Measurements from ENCODE around the gene ZNF273. TPM values are rescaled to one million over a fixed set of nuclear protein-coding genes. Genes with fewer than 3 reads are reported as not detected.
A peak's percentile ranks its signal among the peaks of the same experiment; 100 is the strongest.

ZNF273 gene
- total RNA-seq, 2 experiments from 2014 or later: 12.5 to 13.3 TPM

- Mint-ChIP-seq H3K4me3 (no peak overlapping the region), H3K27me3 (no peaks in the 10 kb centered on the region), H3K9me3 (ENCODE audit: low read depth) (no peaks in the 10 kb centered on the region), H3K27ac (no peak overlapping the region), H3K36me3 (ENCODE audit: low read depth) (no peaks in the 10 kb centered on the region), H3K4me1 (no peaks in the 10 kb centered on the region)
- ChIA-PET CTCF (no interaction called here), POLR2A (no interaction called here)
- DNase-seq (no peak), ATAC-seq (no peak)
- intact Hi-C loops (cut with DNase I, micrococcal nuclease): no loop called here
Observed at GRCh38 chr7:64871761-64872160, 31.3 kb upstream of the ZNF273 start.

DNA sequence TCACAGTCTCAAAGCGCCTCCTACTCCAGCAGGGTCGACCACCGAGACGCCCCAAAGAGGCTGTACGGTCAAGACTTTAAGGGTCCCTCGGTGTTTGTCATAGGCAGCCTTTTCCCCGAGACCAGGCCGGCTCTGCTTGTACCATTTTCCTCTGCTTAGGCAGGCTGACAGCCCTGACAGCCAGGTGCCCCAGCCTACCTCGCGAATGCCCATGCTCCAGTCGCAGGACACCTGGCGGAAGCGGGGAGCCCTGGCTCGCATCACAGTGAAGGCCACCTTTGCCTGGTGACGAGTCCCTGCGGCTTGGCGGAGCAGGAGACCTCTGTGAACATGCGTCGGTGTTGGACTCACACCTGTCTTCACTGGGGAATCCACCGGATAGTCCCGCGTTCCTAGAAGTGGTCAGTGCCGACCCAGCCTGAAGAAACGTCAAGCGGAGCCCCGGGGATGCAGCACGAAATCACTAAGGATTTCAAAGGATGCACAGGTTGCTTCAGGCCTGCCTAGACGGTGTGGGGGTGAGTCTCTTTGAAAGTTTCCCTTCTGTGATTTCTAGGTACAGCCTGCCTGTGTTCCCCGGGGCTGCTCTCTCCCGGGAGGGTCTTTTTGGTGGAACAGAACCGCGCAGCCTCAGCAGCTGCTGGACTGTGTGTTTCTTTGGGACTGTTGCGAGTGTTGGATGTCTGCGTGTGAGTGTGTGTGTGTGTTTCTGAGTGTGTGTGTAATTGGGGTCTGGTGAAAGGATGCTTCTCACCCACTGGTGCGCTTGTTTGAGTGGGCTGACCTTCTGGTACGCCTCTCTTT, 30.5 kb upstream of the ZNF273 start:
- Mint-ChIP-seq H3K9me3 (ENCODE audit: low read depth) (no peaks in the 10 kb centered on the region), H3K4me1 (peaks cover 4% of the 10 kb centered on the region), H3K27me3 (peaks cover 2% of the 10 kb centered on the region), H3K27ac (no peak overlapping the region), H3K36me3 (ENCODE audit: low read depth) (no peaks in the 10 kb centered on the region), H3K4me3 (no peak overlapping the region)
- POLR2A ChIA-PET: no interaction called here
- DNase-seq (no peak), ATAC-seq (no peak)
- CTCF ChIA-PET: no interaction called here
- intact Hi-C loops (cut with DNase I, micrococcal nuclease): no loop called here

DNA sequence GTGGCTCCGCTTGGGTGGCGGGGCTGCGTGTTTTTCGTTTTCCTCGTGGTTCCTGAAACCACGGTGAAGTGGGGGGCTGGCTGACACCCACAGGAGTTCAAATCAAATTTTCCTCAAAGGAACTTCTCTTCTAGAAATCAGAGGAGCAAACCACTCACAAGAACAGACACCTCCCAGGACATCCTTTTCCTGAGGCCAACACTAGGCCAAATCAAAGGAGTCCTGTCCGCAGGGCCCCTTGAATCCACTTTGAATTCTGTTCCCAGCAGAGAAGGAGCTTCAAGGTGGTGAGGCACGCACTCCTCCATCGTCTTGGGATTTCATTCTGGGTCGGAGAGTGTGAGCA, 29.9 kb upstream of the ZNF273 start:
- intact Hi-C loops (cut with DNase I, micrococcal nuclease): no loop called here
- Mint-ChIP-seq H3K9me3 (ENCODE audit: low read depth) (no peaks in the 10 kb centered on the region), H3K4me1 (peaks cover 8% of the 10 kb centered on the region), H3K27ac (no peak overlapping the region), H3K4me3 (no peak overlapping the region), H3K27me3 (peaks cover 5% of the 10 kb centered on the region), H3K36me3 (ENCODE audit: low read depth) (no peaks in the 10 kb centered on the region)
- ChIA-PET POLR2A (no interaction called here), CTCF (no interaction called here)
- ATAC-seq (no peak), DNase-seq (no peak)

DNA sequence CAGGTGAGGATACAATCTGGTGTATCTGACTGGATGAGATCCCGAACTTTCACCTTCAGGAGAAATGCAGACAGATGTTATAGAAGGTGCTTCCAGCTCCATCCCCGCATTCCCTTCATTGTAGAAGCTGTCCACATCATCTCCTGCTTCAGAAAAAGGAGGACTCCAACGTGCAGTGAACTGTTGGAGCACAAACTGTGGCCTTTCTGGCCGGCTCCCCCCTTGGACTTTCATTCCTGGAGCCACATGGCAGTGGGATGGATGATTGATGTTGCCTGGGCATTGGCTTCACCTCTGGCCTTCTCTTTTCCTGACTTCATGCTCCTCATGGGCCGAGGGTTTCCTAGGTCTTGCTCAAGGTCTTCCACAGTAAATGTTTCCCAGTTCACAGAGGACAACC, 29.6 kb upstream of the ZNF273 start:
- POLR2A ChIA-PET: no interaction called here
- intact Hi-C loops (cut with DNase I, micrococcal nuclease): no loop called here
- no peak for DNase-seq
- CTCF ChIA-PET: no interaction called here
- no peak overlapping the region for H3K27ac Mint-ChIP-seq
- H3K4me1 Mint-ChIP-seq: peaks cover 8% of the 10 kb centered on the region
- H3K9me3 Mint-ChIP-seq (ENCODE audit: low read depth): no peaks in the 10 kb centered on the region
- H3K27me3 Mint-ChIP-seq: peaks cover 5% of the 10 kb centered on the region
- ATAC-seq: no peak
- H3K36me3 Mint-ChIP-seq (ENCODE audit: low read depth): no peaks in the 10 kb centered on the region
- H3K4me3 Mint-ChIP-seq: no peak overlapping the region

DNA sequence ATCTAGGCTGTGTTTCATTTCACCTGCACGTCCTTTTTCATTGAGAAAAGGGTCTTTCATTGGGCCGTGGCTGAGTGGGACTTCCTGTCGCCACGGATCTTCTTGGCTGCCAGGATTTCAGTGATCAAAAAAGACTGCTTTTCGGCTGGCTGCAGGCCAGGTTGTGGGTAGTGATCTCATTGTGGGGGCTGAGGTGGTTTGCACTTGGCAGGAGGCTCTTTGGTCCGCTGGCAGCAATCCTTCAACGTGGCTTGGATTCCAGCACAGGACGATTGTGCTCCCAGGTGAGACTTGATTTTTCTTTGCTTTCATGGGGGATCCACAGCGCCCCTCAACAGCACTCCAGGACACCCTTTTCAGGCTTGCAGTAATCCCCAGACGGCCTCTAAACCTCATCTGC, 29.0 kb upstream of the ZNF273 start:
- H3K27me3 Mint-ChIP-seq: peaks cover 5% of the 10 kb centered on the region
- H3K4me1 Mint-ChIP-seq: peaks cover 8% of the 10 kb centered on the region
- H3K4me3 Mint-ChIP-seq: no peak overlapping the region
- DNase-seq (no peak), ATAC-seq (no peak)
- ChIA-PET CTCF (no interaction called here), POLR2A (no interaction called here)
- H3K9me3 Mint-ChIP-seq (ENCODE audit: low read depth): no peaks in the 10 kb centered on the region
- H3K36me3 Mint-ChIP-seq (ENCODE audit: low read depth): no peaks in the 10 kb centered on the region
- intact Hi-C loops (cut with DNase I, micrococcal nuclease): no loop called here
- no peak overlapping the region for H3K27ac Mint-ChIP-seq

DNA sequence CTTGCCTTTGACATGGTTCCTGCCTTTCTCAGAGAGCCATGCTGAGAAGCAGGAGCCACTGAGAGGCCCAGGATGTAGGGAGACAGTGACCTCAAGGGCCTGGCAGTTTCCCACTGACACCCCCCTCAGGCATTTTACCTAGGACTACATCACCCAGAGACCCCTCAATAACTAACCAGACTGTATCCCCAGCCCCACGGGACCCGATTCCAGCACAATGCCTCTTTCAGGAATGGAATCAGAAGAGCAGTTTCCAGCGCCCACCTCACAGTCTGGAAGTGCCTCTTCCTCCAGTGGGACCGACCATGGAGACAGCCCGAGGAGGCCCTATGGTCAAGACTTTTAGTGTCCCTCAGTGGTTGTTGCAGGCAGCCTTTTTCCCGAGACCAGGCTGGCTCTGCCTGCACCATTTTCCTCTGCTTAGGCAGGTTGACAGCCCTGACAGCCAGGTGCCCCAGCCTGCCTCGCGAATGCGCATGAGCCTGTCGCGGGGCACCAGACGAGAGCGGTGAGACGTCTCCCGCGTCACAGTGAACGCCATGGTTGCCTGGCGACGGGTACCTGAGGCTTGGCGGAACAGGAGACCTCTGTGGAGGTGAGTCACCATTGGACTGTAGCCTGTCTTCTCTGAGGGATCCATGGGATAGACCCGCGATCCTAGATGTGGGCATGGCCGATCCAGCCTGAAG, 28.4 kb upstream of the ZNF273 start:
- CTCF ChIA-PET: no interaction called here
- ATAC-seq (no peak), DNase-seq (no peak)
- H3K4me3 Mint-ChIP-seq: no peak overlapping the region
- no peaks in the 10 kb centered on the region for H3K9me3 Mint-ChIP-seq (ENCODE audit: low read depth)
- H3K4me1 Mint-ChIP-seq: peaks cover 8% of the 10 kb centered on the region
- no peaks in the 10 kb centered on the region for H3K36me3 Mint-ChIP-seq (ENCODE audit: low read depth)
- POLR2A ChIA-PET: no interaction called here
- no peak overlapping the region for H3K27ac Mint-ChIP-seq
- intact Hi-C loops (cut with DNase I, micrococcal nuclease): no loop called here
- H3K27me3 Mint-ChIP-seq: peaks cover 5% of the 10 kb centered on the region

- H3K9me3 Mint-ChIP-seq (ENCODE audit: low read depth): no peaks in the 10 kb centered on the region
- peaks cover 8% of the 10 kb centered on the region for H3K4me1 Mint-ChIP-seq
- DNase-seq: no peak
- intact Hi-C loops (cut with DNase I, micrococcal nuclease): no loop called here
- H3K4me3 Mint-ChIP-seq: no peak overlapping the region
- peaks cover 5% of the 10 kb centered on the region for H3K27me3 Mint-ChIP-seq
- no peaks in the 10 kb centered on the region for H3K36me3 Mint-ChIP-seq (ENCODE audit: low read depth)
- ChIA-PET POLR2A (no interaction called here), CTCF (interaction anchor here (1.3 kb wide), 1 partner anchor 13 kb away, joined by 3 read pairs; no protein-coding TSS in a partner anchor)
- H3K27ac Mint-ChIP-seq: no peak overlapping the region
- ATAC-seq: no peak
Observed at GRCh38 chr7:64875258-64875657, 27.8 kb upstream of the ZNF273 start.

GRCh38 chr7:64875658-64876406, 27.2 kb upstream of the ZNF273 start:
- Mint-ChIP-seq H3K4me3 (no peak overlapping the region), H3K4me1 (peaks cover 8% of the 10 kb centered on the region), H3K27me3 (peaks cover 5% of the 10 kb centered on the region), H3K36me3 (ENCODE audit: low read depth) (no peaks in the 10 kb centered on the region), H3K9me3 (ENCODE audit: low read depth) (no peaks in the 10 kb centered on the region), H3K27ac (no peak overlapping the region)
- ChIA-PET CTCF (interaction anchor here (1.3 kb wide), 1 partner anchor 13 kb away, joined by 3 read pairs; no protein-coding TSS in a partner anchor), POLR2A (no interaction called here)
- ATAC-seq: no peak
- intact Hi-C loops (cut with DNase I, micrococcal nuclease): no loop called here
- no peak for DNase-seq

DNA sequence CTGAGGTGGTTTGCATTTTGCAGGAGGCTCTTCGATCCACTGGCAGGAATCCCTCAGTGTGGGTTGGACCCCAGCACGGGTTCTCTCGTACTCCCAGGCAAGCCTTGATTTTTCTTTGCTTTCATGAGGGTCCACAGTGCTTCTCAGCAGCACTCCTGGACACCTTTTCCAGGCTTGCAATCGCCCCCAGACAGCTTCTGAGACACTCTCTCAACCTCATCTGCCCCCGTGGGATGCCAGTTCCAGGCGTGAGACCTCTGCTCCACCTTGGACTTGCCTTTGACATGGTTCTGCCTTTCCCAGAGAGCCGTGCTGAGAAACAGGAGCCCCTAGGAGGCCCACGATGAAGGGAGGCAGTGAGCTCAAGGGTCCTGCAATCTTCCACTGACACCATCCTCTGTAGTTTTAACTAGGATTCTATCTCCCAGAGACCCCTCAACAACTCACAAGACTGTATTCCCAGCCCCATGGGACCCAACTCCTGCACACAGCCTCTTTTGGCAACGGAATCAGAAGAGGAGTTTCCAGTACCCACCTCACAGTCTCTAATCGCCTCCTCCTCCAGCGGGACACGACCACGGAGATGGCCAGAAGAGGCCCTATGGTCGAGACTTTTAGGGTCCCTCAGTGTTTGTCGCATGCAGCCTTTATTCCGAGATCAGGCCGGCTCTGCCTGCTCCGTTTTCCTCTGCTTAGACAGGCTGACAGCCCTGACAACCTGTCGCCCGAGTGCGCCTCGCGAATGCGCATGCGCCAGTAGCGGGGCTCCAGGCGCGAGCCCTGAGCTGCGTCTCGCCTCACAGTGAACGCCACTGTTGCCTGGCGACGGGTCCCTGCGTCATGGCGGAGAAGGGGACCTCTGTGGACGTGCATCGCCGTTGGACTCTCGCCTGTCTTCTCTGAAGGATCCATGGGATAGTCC, 26.0 kb upstream of the ZNF273 start:
- H3K36me3 Mint-ChIP-seq (ENCODE audit: low read depth): no peaks in the 10 kb centered on the region
- POLR2A ChIA-PET: no interaction called here
- ATAC-seq (peak; percentile 93), DNase-seq (peak; percentile 84)
- intact Hi-C loops (cut with DNase I, micrococcal nuclease): no loop called here
- CTCF ChIA-PET: no interaction called here
- no peaks in the 10 kb centered on the region for H3K9me3 Mint-ChIP-seq (ENCODE audit: low read depth)
- peaks cover 11% of the 10 kb centered on the region for H3K27me3 Mint-ChIP-seq
- H3K4me3 Mint-ChIP-seq: peak overlapping the region; percentile 54
- H3K27ac Mint-ChIP-seq: no peak overlapping the region
- H3K4me1 Mint-ChIP-seq: peaks cover 8% of the 10 kb centered on the region

DNA sequence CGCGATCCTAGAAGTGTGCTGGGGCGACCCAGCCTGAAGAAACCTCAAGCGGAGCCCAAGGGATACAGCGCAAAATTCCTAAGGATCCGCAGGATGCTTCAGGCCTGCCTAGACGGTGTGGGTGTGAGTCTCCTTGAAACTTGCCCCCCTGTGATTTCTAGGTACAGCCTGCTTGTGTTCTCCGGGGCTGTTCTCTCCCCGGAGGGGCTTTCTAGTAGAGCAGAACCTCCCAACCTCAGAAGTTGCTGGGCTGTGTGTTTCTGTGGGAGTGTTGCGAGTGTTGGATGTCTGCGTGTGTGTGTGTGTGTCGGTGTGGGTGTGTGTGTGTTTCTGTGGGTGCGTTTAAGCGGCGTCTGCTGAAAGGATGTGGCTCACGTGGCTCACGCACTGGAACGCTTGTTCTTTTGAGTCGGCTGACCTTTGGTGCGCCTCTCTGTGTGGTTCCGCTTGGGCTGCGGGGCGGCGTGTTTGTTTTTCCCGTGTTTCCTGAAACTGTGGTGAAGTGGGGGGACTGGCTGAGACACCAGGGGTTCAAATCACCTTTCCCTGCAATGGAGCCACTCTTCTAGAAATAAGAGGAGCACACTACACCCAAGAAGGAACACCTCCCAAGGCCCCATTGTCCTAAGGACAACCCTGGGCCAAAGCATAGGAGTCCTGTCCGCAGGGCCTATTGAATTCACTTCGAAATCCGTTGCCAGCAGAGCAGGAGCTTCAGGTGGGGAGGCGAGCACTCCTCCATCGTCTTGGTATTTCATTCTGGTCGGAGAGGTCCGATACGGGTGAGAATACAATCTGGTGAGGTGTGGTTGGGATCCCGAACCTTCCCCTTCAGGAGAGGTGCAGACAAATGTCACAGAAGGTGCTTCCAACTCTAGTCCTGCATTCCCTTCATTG, 25.1 kb upstream of the ZNF273 start:
- ChIA-PET CTCF (no interaction called here), POLR2A (no interaction called here)
- H3K4me3 Mint-ChIP-seq: peak overlapping the region; percentile 54
- no peaks in the 10 kb centered on the region for H3K9me3 Mint-ChIP-seq (ENCODE audit: low read depth)
- H3K36me3 Mint-ChIP-seq (ENCODE audit: low read depth): no peaks in the 10 kb centered on the region
- intact Hi-C loops (cut with DNase I, micrococcal nuclease): no loop called here
- ATAC-seq: no peak
- H3K27me3 Mint-ChIP-seq: peaks cover 18% of the 10 kb centered on the region
- no peak for DNase-seq
- peaks cover 13% of the 10 kb centered on the region for H3K4me1 Mint-ChIP-seq
- H3K27ac Mint-ChIP-seq: no peak overlapping the region

DNA sequence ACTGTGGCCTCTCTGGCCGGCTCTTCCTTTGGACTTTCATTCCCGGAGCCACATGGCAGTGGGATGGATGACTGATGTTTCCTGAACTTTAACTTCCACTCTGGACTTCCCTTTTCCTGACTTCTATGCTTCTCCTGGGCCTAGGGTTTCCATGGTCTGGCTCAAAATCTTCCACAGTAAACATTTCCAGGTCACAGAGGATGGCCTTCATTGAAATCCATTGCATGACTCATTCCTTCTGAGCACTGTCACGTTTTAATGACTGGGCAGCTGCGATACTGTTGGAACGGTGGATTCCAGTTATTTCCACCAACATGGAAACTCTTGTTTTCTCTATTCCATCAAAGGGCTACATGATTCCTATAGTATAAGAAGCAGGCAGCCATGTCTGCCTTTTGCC, 24.4 kb upstream of the ZNF273 start:
- Mint-ChIP-seq H3K4me1 (peaks cover 14% of the 10 kb centered on the region), H3K27ac (no peak overlapping the region), H3K27me3 (peaks cover 25% of the 10 kb centered on the region), H3K9me3 (ENCODE audit: low read depth) (peaks cover 2% of the 10 kb centered on the region), H3K4me3 (no peak overlapping the region), H3K36me3 (ENCODE audit: low read depth) (no peaks in the 10 kb centered on the region)
- no peak for DNase-seq
- no peak for ATAC-seq
- intact Hi-C loops (cut with DNase I, micrococcal nuclease): no loop called here
- ChIA-PET CTCF (no interaction called here), POLR2A (no interaction called here)
